NCI-H2171 treated with DMSO at 0.1 percent for 48 hours (cell line): ENCODE measurements around the gene ADCY3.
A peak's percentile ranks its signal among the peaks of the same experiment; 100 is the strongest.

Experiments used
- DNase-seq: peaks from one replicate; lab custom pipeline; 2025; lab: John Stamatoyannopoulos, UW

Gene ADCY3

DNA sequence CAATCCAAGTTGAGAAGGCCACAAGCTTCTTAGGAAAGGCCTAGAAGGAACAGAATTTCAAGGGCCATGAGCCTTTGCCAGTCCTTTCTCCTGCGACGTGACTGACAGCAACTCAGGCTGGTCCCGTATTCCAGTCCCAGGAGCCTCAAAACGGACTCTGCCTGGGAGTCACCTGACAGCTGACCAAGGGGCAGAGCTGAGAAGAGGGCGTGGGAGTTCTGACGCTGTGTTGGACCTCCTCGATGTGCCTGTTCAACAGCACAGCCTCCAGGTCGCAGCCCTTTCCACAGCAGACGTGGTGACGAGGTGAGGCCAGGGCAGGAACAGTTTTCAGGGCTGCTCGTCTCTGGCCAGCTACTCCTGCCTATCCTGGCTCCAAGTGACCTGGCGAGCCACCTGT, 89.3 kb downstream of the ADCY3 start:
- DNase-seq: no peak

DNA sequence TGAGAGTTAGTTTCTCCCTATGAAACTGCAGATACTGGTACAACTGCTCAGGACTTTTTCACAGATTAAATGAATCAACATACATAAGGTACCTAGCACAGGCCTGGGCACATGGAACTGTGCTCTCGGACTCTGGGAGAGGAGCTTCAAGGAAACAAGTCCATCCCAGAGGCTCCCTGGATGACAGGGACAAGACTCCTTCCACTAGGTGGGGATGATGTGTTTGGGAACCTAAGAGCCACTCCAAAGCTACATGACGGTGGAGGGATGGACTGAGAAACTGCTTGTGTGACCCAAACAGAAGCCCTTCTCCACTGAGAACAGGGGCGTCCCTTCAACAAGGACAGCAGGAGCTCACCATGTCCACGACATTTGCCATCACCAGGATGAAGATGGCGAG, 89.7 kb downstream of the ADCY3 start:
- DNase-seq: peak; percentile 27

DNA sequence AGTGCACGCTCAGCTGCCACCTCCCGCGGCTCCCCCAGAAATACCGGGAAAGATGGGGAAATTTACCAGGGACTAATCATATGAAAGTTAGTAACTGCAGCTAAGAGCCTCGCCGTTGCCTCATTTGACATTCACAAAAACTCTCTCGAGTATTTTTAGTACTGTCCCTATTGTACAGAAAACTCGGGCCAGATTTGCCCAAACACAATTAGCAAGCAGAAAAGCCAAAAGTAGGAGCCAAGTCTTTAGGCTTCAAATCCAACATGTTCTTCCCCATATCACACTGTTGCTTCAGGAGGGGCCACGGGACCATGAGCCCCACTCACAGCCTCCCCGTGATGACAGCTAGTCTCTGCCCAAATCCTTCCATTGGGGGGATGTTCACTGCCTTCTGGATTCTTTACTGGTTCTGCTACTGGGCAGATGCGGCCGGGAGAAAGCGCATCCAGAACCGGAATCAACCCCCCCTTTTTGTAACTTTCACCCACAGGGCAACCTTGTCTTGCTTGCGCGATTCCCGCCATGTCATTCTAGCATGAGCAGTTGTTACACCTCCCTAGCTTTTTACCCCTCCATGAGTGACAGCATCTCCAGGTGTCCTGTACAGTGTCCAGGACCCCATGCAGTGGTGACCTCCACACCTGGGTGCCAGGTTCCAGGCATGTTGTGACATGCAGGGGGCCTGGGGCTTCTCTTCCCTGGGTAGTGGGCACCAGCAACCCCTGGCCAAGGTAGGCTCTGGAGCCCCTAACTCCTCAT, 91.6 kb downstream of the ADCY3 start:
- no peak for DNase-seq

DNA sequence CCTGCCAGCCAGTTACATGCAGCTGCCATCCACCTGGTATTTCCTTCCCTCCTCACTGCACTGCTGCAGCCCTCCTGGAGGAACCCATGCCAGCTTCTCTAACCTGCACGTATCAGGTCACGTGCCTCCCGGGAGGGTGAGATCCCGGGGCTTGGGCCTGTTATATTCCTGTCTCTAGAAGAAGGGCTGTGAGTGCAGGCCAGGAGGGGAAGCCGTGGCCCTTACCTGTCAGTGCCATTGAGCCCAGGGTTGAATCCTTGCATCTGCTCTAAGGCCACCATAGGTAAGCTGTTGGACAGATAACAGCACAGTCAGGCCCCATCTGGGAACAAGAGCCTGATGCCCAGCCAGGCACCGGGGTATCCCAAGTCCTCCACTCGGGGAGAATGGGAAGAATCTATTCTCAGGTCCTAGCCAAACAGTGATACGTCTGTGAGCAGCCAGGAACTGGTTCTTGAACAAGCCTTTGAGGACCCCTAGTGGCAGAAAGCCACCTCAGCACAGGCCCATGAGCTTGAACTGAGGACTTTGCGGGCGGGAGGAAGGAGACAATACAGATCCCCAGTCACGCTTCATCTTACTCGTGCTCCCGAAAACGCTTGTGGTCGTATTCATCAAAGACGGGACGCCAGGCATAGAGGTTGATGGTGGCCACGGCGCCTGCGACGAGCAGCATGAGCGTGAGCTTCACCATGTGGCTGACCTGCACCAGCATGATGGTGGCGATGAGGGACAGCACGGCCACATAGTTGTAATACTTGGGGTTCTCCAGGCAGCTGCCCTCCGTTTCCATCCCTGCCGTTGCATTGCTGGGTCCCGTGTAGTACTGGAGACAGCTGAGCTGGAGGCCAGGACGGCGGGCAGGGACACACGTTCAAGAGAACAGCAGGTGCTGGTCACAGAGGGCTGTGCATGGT, 92.5 kb downstream of the ADCY3 start:
- DNase-seq: peak; percentile 87

DNA sequence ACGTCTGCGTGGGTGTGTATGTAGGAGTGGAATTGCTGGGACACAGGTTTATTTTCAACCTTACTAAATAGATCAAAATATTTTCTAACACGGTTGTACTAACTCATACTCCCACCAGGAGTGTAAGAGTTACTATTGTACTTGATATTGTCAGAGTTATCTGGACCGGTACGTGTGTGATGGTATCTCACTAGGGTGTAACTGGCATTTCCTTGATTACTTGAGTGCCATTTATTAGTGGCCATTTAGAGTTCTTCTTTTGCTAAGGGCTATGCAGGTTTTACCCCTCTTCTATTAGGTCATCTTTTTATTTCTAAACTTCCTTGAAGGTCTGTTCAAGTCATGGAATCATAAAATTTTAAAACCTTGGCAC, 93.3 kb downstream of the ADCY3 start:
- no peak for DNase-seq

DNA sequence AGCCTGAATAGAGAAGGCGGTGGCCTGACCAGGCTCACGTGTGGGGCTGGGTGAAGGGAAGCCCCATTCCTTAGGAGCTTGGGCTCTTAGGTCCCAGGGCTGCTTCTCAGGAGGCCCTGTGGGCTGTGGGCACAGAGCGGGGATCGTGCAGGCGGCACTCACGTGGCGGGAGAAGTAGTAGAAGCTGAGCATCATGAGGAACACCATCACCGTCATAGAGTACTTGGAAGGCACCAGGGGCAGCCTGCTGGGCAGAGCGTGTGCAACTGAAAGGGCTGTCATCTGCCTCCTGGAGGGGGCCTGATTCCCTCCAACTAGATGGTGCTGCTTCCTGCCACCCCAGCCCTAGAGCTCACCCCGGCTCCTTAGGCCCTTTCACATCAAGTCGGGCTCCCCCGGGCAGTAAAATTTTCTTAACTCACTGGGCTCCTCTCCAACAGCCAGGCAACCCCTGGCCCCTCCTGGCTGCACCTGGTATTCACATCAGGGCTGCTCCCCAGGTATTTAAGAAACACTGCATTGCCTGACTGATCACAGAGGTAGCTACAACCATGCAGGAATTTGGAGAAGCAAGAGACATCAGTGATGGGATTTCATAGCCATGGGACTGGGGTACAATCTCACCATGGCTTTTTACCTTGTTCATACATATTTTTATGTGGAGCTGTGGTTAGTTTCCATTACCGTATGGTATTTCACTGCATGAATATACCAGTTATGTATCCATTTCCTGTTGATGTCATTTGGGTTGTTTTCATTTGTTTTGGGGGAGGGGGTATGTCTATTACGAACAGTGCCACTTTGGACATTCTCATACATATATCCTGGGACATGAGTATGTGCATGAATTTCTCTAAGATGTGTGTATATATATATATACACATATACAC, 93.9 kb downstream of the ADCY3 start:
- no peak for DNase-seq

DNA sequence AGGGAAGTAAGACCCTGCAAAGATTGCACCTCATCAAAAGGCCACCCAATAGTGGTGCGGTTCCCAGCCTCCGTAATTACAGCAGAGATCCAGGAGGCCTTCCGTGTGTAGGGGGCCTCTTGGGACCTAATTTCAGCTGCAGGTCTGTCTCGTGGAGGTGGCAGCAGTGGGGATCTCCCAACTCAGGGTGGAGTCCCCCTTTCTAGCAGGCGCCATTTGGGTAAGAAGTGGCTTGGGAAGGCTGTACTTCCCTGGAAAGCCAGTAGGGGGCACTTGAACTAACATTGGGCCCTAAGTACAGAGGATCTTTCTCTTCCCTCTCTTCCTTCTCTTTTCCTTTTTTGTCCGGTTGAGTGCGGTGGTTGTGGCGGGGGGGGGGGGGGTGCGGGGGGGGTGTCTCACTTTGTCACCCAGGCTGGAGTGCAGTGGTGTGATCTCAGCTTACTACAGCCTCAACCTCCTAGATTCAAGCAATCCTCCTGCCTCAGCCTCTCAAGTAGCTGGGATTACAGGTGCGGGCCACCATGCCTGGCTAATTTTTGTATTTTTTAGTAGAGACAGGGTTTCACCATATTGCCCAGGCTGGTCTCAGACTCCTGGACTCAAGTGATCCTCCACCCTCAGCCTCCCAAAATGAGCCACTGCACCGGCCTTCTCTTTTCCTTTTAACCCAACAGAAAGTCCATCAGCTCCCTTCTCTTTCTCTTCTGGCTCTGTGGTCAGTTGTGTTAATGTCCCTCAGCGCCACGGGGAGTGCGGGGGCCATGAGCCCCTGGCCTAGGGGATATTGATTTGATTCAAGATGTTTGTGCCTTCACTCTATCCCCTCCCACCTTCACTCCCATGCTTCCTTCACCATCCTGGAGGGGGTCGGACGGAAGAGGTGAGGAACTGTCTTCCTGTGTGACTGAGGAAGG, 94.8 kb downstream of the ADCY3 start:
- peak; percentile 20 for DNase-seq

DNA sequence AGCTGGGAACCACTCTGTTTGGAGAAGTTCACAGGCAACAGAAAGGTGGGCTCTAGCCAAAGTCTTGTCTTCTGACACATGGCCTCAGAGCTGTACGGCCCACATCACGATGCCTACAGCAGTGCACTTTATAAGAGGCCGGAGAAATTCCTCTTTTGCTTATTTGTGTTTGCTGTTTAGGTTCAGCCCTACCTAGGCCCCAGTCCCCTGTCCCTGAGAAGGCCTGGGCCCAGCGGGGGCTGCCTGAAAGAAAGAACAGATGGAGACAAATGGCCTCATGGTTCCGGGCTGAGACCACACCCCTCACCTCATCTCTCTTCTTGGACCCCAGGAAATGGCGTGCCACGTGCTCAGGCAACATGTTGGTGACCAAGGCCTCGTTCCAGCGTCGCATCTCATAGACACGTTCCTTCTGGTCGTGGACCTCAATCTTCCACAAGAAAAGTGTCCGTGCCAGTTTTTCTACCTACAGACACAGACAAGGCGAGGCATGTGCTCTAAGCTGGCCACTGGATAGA, 95.9 kb downstream of the ADCY3 start:
- DNase-seq: no peak

DNA sequence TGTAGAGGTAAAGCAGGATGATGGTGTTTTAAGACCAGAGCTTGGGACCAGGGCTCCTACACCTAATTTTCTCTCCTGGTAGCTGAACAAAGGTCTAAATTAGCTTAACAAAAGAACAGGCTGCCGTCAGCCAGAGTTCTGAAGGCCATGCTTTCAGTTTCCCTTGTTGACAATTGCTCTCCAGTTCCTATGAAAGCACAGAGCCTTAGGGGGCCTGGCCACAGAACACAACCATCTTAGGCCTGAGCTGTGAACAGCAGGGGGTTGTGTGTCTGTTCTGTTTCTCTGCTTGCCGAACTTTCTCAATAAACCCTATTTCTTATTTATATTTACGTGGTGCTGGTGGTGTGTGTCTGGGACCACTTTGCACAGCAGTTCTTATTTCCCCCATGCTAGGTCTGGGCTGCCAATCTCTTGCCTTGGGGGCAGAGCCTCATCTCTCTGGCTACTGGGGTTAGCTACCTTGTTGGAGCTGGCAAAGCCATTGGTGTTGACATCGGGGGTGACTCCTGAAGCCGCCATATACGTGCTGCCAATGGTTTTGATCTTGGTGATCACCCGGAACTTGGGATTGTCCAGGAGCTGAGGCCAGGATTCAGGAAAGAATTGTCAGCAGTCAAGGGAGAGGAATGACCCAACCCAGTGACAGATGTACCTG, 97.9 kb downstream of the ADCY3 start:
- DNase-seq: no peak

DNA sequence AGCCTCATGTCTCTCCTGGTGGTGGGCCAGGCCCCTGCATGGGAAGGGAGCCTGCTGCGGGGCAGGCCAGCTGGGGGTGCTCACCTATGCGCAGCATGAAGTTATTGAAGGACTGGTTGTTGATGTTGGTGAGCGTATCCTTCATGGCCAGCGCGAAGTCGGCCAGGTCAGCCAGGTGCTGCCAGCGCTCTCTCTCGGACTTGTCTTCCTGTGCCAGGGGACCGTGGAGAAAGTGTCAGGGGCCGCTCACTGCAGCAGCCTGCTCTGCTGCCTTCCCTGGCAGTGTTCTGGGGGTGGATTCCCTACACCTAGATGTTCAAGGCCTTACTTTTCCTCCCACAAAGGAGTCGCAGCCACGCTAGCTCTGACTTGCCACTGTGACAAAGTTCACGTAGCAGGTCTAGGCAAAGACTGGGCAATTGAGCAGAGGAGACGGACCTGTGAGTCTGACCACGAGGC, 98.6 kb downstream of the ADCY3 start:
- no peak for DNase-seq

DNA sequence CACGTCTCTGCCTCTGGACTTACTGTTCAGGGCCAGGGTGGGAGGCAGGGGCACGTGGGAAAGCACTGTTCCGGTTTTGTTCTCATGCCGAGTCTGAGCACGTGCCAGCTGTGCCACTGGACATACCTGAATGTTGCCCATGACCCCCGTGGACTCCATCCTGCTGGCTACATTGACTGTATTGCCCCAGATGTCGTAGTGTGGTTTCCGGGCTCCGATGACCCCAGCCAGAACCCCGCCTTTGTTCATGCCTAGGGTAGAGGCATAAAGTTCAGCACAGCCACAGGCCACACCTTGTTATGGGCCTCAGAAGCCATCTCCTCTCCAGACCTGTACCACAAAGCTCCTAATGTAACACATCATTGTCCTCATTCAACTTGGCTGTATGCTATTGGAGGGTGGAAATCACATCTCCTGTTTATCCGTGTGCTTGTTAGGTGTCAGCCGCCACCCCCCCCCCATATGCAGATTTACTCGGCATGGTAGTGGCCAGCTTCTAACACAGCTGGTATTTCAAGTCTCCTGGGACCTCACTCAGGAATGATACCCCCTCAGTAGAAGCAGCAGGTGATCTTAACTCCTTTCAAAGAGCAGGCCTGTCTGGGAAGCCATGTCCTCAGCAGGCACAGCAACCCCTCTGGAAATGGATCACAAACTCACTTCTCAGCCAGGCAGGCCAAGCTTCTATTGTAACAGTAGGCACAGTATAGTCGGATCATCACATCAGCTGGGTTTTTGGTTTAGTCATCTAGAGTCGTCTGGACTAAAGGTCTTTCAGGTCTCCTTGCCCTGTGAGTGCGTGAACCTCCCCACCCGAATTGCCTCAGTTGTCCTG, 99.2 kb downstream of the ADCY3 start:
- peak; percentile 29 for DNase-seq

DNA sequence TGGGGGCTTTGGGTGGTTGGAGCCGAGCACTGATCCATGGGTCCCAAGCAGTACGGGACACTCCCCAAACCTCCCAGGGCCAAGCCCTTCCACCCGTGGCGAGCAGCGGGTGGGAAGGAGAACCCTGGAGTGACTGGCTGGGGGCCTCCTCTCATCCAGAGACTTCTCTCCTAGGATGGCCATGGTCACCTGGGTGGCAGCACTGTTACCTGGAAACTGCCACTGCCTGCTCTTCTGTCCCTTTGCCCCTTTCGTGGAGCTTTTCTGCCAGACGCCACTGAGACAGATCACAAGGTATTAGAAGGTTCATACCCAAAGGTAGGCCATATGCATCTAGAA, 99.9 kb downstream of the ADCY3 start:
- DNase-seq: no peak

DNA sequence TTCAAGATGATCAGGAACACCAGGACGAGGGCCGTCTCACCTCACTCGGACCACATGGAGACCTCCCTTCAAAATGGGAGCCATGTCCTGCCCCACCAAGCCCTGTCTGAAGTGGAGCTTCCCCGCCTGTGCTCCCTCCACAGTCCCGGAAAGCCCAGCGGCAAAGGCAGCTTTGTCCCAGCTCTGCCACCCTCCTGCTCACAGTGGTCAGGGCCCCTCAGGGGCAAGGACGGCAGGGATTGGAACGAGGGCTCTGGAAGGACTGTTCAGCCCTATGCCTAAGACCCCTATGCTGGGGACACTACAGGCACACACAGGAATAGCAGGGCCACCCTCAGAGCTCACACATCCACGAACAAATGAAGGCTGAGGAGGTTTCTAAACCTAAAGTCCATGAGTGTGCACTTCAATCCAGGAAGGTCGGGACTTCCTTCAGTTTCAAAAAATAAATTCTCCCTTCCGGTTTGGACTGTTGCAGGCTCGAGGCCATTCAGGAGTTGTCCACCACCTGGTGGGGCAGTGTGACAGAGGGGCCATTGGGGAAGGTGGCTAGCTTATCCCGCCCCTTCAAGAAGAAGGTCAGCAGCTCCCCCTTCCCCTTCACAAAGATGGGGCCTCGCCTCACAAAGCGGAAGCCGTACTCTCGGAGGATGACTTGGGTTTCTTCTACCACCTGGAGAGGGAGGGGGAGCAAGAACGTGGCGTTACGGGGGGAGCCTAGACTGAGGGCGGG, 100.4 kb downstream of the ADCY3 start:
- DNase-seq: no peak

DNA sequence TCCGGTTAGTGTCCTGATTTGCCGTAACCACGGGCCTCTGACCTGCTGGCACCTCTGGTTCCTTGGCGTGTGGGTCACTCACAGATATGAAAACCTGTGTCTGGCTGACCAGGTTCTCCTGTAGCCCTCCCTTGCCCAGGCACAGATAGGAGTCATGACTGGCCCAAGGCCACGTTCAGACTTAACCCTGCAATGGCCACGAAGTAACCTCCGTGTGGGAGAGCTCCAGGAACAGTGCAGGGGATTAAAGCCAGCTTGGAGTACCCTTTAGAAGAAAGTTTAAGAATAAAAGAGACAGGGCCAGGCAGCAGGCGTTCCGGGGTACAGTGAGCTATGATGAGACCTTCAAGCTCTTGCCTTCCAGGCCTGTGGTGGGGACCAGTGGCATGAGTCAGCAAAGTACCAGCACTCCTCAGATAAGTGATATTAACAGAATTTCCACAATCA, 101.3 kb downstream of the ADCY3 start:
- DNase-seq: no peak

DNA sequence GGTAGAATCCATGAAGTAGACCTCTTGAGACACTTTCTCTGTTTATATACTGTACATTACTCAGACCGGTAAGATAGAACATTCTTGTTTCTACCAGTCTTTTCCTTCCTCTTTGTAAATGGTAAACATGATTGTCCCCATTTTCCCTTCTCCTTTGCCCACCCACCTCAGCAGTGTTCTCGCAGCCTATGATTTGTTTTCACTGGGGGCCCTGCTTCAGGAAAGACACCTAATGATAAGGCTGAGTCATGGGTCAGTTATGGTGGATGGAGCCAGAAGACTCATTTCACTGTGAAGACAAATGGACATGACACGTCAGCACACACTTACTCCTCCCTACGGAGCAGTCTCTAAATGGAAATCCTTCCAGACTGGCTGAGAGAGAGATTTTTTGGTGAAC, 103.2 kb downstream of the ADCY3 start:
- DNase-seq: no peak

DNA sequence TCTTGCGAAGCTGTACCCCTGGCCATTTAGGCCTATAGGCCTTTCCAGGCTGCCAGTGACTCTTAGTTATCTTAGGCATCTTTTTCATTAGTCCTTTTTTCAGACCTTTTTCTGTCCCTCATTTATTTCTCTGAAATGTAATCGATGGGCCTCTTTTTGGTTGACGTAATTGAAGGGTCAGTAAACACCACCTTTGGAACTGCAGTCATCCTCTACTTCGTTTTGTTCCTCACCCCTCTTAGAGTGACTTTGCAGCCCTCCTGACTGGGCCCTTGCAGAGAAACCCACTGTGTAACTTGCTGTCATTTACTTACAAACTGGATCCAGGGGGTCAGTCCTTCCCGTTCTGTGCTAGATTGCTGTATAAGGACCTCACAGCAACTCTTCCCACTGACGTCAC, 103.6 kb downstream of the ADCY3 start:
- no peak for DNase-seq

DNA sequence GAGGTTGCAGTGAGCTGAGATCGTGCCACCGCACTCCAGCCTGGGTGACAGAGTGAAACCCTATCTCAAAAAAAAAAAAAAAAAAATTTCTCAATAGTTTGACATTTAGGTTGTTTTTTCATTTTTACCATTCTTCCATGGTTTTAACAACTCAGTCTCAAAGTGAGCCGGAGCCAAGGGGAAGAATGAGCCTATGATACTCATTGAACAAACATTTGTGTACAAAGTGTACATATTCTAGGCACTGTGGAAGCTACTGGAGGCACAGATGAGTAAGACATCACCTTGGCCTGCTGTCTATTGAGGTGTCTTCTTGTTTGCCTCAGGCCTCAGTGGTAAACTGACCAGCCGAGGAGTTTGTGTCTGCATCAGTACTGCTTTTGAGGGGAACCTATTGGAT, 104.9 kb downstream of the ADCY3 start:
- no peak for DNase-seq

DNA sequence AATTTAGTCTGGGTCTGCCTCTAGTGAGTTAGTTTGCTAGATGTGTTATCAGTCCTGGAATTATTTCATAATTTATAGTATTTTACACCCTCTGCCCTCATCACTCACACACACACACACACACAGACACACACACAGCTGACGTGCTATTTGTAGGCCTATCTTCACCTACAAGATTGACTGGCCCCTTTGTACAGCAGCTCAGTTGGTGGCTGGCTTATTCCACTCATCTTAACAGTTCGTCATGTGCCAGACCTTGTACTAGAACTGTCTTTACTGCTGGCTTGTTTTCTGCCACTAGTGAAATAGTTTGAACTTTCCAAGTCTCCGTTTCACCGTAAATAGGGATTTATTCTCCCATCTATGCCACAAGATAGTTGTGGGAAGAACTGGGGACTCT, 105.5 kb downstream of the ADCY3 start:
- DNase-seq: no peak

DNA sequence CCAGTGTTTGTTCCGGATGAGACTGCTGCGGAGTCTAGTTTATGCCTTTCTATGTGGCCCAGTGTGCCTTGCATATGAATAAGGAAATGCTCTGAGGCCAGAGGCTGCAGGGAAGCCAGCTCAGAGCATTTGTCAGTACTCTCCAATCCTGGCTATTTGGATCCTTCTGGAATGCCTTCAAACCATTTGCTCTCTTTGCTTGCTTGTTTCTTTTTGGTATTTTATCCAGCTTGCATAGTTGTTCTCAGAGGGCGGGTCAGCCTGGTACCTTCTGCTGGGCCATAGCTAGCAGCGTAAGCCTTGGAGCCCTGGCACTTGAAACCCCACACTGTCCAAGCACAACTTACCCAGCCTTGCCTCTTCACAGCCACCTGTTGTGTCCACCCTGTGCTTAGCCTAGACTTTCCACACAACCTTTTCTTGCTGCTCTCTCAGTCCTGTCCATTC, 106.3 kb downstream of the ADCY3 start:
- no peak for DNase-seq
